T-helper 2 cell (primary cell): ENCODE results near the gene CTNNB1.

Experiments used
- DNase-seq, 5 experiments: peaks; one replicate each; pipeline versions ENCODE4 v3.0.0 to v3.0.0-alpha.2; 2012 to 2022

CTNNB1 gene

GRCh38 chr3:41220906-41221677 is 21.8 kb downstream of the CTNNB1 start:
- DNase-seq = no peak

GRCh38 chr3:41222012-41222411 is 22.7 kb downstream of the CTNNB1 start:
- DNase-seq = no peak

GRCh38 chr3:41222501-41222900 is 23.2 kb downstream of the CTNNB1 start:
- DNase-seq = no peak

GRCh38 chr3:41223078-41223477 is 23.8 kb downstream of the CTNNB1 start:
- DNase-seq = no peak

GRCh38 chr3:41223691-41224090 is 24.4 kb downstream of the CTNNB1 start:
- no peak for DNase-seq

GRCh38 chr3:41224120-41224806 is 25.0 kb downstream of the CTNNB1 start:
- no peak for DNase-seq

- DNase-seq = no peak
Measured at GRCh38 chr3:41234823-41235721, 35.8 kb downstream of the CTNNB1 start.

GRCh38 chr3:41236228-41236627 is 36.9 kb downstream of the CTNNB1 start:
- DNase-seq = no peak

GRCh38 chr3:41237907-41238306 is 38.6 kb downstream of the CTNNB1 start:
- no peak for DNase-seq

- DNase-seq = no peak
Measured at GRCh38 chr3:41239587-41239986, 40.3 kb downstream of the CTNNB1 start.

GRCh38 chr3:41241161-41241560 is 41.9 kb downstream of the CTNNB1 start:
- DNase-seq = no peak

GRCh38 chr3:41241800-41242571 is 42.7 kb downstream of the CTNNB1 start:
- no peak for DNase-seq

- no peak for DNase-seq
Measured at GRCh38 chr3:41243183-41243582, 43.9 kb downstream of the CTNNB1 start.

- no peak for DNase-seq
Measured at GRCh38 chr3:41244620-41245336, 45.5 kb downstream of the CTNNB1 start.

GRCh38 chr3:41247055-41248004 is 48.0 kb downstream of the CTNNB1 start:
- DNase-seq = no peak

GRCh38 chr3:41248525-41248924 is 49.2 kb downstream of the CTNNB1 start:
- DNase-seq = no peak

- DNase-seq = no peak
Measured at GRCh38 chr3:41249318-41249717, 50.0 kb downstream of the CTNNB1 start.

- no peak for DNase-seq
Measured at GRCh38 chr3:41250825-41251224, 51.5 kb downstream of the CTNNB1 start.

- no peak for DNase-seq
Measured at GRCh38 chr3:41251593-41251992, 52.3 kb downstream of the CTNNB1 start.

GRCh38 chr3:41258239-41258800 is 59.0 kb downstream of the CTNNB1 start:
- no peak for DNase-seq
